Activated CD8-positive, alpha-beta memory T cell treated with anti-CD3 and anti-CD28 coated beads, Interleukin-2, amount 10 ng/mL, durations not matched to agents 7 days and 5 days (primary cell): ENCODE data around the gene PACRG. TPM values are rescaled to one million over a fixed set of nuclear protein-coding genes. Genes with fewer than 3 reads are reported as not detected.

Experiments used
- ATAC-seq: fragments of 150-1000 bp; cut with Tn5 transposase; one replicate; pipeline ENCODE4 v1.10.0; 2021; ENCODE audit warnings: moderate library complexity
- CTCF ChIA-PET: fragments of 350-600 bp; sonication (Branson Sonifier 250); formaldehyde crosslinking; loops from one replicate; lab custom pipeline; 2021; ENCODE audit warnings: antibody characterized with exemption; lab: Charles Lee
- DNase-seq: peaks from one replicate; pipeline ENCODE4 v3.0.0-alpha.2; 2020
- H3K27ac Mint-ChIP-seq: one replicate; pipeline ENCODE4 v1.8.0; 2021; ENCODE audit warnings: mild to moderate bottlenecking, mixed read lengths
- H3K27me3 Mint-ChIP-seq: one replicate; pipeline ENCODE4 v1.8.0; 2021; ENCODE audit warnings: mixed read lengths
- H3K36me3 Mint-ChIP-seq: one replicate; pipeline ENCODE4 v1.8.0; 2021; ENCODE audit warnings: mild to moderate bottlenecking, mixed read lengths
- H3K4me1 Mint-ChIP-seq: one replicate; pipeline ENCODE4 v1.8.0; 2021; ENCODE audit warnings: mixed read lengths
- H3K4me3 Mint-ChIP-seq: one replicate; pipeline ENCODE4 v1.8.0; 2021; ENCODE audit warnings: mild to moderate bottlenecking, moderate library complexity, mixed read lengths
- H3K9me3 Mint-ChIP-seq: one replicate; pipeline ENCODE4 v1.8.0; 2022; ENCODE audit warnings: low read depth, mixed read lengths
- total RNA-seq, 2 experiments: library from RNA; stranded (reverse); gene quantifications; one replicate each; pipeline ENCODE4 v1.2.3, GENCODE V29; 2021

Gene PACRG
- total RNA-seq, 2 experiments from 2014 or later, result not detected

DNA sequence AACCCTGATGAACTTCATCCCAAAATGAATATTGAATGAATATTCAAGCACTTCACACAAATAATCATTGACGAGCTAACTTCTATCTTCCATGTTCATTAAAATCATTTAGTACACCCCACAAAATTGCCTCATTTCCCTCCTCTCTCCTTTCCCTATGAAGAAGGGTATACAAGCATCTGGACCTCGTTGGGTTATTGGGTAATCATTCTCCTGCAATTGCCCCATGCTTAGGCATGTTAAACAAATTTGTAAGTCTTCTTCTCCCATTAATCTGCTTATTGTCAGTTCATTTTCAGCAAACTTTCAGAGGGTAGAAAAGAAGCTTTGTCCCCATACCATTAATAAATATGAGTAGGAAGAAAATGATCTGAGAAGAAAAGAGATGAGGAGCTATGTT, 27.8 kb upstream of the PACRG start:
- ATAC-seq (no peak), DNase-seq (no peak)
- Mint-ChIP-seq H3K9me3 (no peaks in the 10 kb centered on the region), H3K4me1 (no peaks in the 10 kb centered on the region), H3K27me3 (no peaks in the 10 kb centered on the region), H3K36me3 (no peaks in the 10 kb centered on the region), H3K27ac (no peak overlapping the region), H3K4me3 (no peak overlapping the region)
- CTCF ChIA-PET, result no interaction called here

DNA sequence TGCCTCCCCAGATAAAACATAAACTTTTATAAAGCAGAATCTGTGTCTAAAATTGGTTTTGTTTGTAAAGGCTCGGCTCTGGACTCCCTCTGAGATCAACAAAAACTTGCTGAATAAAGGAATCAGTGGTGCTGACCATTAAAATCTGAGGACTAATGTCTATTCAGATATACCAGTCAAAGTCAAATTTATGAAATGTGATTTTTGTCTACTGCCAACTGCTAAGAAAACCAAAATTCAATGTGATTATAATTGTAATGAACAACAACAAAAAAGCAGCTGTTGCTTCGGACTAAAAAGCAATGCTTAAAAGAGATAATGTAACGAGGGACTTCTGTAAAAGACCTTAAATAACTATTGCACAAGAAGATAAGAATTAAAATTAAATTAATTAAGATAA, 26.8 kb upstream of the PACRG start:
- no peak overlapping the region for H3K4me3 Mint-ChIP-seq
- DNase-seq, result no peak
- H3K4me1 Mint-ChIP-seq, result no peaks in the 10 kb centered on the region
- CTCF ChIA-PET, result no interaction called here
- no peak for ATAC-seq
- H3K27ac Mint-ChIP-seq, result no peak overlapping the region
- no peaks in the 10 kb centered on the region for H3K36me3 Mint-ChIP-seq
- H3K27me3 Mint-ChIP-seq, result no peaks in the 10 kb centered on the region
- H3K9me3 Mint-ChIP-seq, result no peaks in the 10 kb centered on the region

DNA sequence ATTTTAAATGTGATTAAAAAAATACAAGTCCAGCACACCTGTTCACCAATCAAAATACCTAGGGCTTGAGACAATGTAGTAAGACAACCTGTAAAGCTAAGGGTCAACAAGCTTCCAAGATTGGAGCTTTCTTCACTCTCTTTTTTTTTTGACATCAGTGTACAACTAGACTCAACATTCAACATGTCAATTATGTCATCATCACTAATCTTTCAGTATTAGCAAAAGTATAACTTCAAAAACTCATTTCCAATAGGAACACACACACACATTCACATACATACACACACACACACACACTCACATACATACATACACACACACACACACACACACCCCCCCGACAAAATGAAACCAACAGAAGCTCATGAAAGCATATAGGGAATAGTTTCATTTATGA, 26.2 kb upstream of the PACRG start:
- DNase-seq (no peak), ATAC-seq (no peak)
- H3K36me3 Mint-ChIP-seq, result no peaks in the 10 kb centered on the region
- H3K27ac Mint-ChIP-seq, result no peak overlapping the region
- no peaks in the 10 kb centered on the region for H3K9me3 Mint-ChIP-seq
- CTCF ChIA-PET, result no interaction called here
- H3K27me3 Mint-ChIP-seq, result no peaks in the 10 kb centered on the region
- H3K4me1 Mint-ChIP-seq, result no peaks in the 10 kb centered on the region
- no peak overlapping the region for H3K4me3 Mint-ChIP-seq

DNA sequence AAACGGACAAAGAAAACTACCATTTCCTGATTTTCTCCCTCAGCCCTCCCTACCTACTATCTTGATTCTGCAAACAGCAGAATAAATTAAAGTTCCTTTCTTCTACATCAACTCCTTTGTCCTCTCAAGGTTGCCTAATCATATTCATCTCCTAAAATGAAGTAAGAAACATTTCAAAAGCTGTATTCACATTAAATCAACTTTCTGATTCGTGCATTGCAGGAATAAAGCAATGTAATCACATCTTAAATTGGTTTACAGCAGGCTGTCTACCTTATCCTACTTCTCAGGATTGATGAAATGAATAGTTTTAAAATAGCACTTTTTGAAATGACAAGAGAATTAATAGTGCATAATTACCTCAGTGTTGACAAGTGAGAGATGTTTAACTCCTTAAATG, 25.3 kb upstream of the PACRG start:
- no peak overlapping the region for H3K4me3 Mint-ChIP-seq
- no peak for DNase-seq
- no peak overlapping the region for H3K27ac Mint-ChIP-seq
- ATAC-seq, result no peak
- no peaks in the 10 kb centered on the region for H3K36me3 Mint-ChIP-seq
- H3K27me3 Mint-ChIP-seq, result no peaks in the 10 kb centered on the region
- no peaks in the 10 kb centered on the region for H3K4me1 Mint-ChIP-seq
- H3K9me3 Mint-ChIP-seq, result no peaks in the 10 kb centered on the region
- CTCF ChIA-PET, result no interaction called here

DNA sequence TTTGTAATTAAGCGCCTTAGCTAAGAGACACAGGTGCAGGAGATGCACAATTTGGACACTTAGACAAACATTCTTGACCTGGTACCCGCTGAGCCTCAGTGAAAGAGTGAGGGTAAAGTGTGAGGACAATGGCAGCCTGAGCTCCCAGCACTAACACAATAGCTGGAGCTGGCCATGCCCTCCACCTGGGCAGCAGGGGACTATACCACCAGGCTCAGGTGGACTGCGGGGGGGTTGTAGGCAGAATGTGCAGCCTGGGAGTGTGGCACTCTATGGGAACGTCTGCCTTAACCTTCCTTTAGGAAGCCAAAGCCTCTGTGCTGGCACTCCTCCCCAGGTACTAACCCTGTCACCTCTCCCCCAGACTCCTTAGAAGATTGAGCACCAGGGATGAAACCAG, 23.8 kb upstream of the PACRG start:
- Mint-ChIP-seq H3K27me3 (no peaks in the 10 kb centered on the region), H3K9me3 (no peaks in the 10 kb centered on the region), H3K36me3 (no peaks in the 10 kb centered on the region), H3K4me1 (no peaks in the 10 kb centered on the region), H3K27ac (no peak overlapping the region), H3K4me3 (no peak overlapping the region)
- CTCF ChIA-PET, result interaction anchor here (1.2 kb wide), 1 partner anchor 10 kb away, joined by 3 read pairs; no protein-coding TSS in a partner anchor
- ATAC-seq (no peak), DNase-seq (no peak)

DNA sequence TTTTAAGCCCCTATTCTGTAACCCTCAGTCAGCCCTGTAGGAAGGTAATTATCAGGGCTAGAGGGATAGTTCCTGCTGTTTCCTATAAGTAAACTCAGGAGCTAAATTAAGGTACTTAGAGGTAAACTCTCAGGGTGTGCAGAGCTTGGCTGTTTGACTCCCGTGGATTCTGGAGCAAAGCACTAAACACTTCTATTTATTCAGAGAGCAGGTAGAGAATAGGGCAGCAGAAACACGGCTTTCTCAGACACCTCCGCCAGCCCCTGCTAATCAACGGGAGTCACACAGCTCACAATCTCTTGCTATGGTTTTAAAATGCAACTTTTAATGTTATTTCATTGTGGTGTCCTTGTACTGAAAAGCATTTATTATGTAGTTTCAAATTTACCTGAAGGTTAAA, 22.0 kb upstream of the PACRG start:
- Mint-ChIP-seq H3K27me3 (no peaks in the 10 kb centered on the region), H3K36me3 (no peaks in the 10 kb centered on the region), H3K4me1 (no peaks in the 10 kb centered on the region), H3K4me3 (no peak overlapping the region), H3K9me3 (no peaks in the 10 kb centered on the region), H3K27ac (no peak overlapping the region)
- DNase-seq, result no peak
- ATAC-seq, result no peak
- CTCF ChIA-PET, result interaction anchor here (0.7 kb wide), 1 partner anchor 13 kb away, joined by 3 read pairs; no protein-coding TSS in a partner anchor

DNA sequence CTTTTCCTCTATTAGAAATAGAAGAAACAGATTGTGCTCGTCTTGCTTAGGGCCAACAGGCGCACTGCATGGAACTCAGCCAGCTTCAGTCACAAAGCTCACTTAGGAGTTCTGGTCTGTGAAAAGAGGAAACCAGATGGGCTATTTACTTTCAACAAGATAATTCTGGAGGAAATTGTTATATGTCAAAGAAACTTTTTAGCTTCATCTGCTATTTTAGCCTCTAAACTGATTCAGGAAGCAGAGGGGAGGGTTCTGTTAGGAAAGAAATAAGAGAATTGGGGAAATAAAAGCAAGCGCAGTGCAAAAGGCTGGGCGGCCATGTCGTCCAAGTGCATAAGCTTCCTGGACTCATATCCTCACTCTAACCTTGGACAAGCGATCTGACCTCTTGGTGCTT, 21.5 kb upstream of the PACRG start:
- H3K27ac Mint-ChIP-seq, result no peak overlapping the region
- no peaks in the 10 kb centered on the region for H3K27me3 Mint-ChIP-seq
- CTCF ChIA-PET, result no interaction called here
- no peaks in the 10 kb centered on the region for H3K36me3 Mint-ChIP-seq
- DNase-seq, result no peak
- no peaks in the 10 kb centered on the region for H3K4me1 Mint-ChIP-seq
- no peaks in the 10 kb centered on the region for H3K9me3 Mint-ChIP-seq
- no peak overlapping the region for H3K4me3 Mint-ChIP-seq
- ATAC-seq, result no peak

DNA sequence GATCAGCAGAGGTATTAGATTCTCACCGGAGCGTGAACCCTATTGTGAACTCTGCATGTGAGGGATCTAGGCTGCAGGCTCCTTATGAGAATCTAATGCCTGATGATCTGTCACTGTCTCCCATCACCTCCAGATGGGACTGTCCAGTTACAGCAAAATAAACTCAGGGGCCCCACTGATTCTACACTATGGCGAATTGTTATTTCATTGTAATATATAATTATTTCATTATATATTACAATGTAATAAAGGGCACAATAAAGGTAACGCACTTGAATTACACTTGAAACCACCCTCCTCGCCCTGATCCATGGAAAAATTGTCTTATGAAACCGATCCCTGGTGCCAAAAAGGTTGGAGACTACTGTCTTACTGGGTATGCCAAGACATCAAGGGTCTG, 18.8 kb upstream of the PACRG start:
- no peak for ATAC-seq
- no peak for DNase-seq
- Mint-ChIP-seq H3K36me3 (no peaks in the 10 kb centered on the region), H3K9me3 (no peaks in the 10 kb centered on the region), H3K27ac (no peak overlapping the region), H3K27me3 (no peaks in the 10 kb centered on the region), H3K4me3 (no peak overlapping the region), H3K4me1 (no peaks in the 10 kb centered on the region)
- CTCF ChIA-PET, result no interaction called here

DNA sequence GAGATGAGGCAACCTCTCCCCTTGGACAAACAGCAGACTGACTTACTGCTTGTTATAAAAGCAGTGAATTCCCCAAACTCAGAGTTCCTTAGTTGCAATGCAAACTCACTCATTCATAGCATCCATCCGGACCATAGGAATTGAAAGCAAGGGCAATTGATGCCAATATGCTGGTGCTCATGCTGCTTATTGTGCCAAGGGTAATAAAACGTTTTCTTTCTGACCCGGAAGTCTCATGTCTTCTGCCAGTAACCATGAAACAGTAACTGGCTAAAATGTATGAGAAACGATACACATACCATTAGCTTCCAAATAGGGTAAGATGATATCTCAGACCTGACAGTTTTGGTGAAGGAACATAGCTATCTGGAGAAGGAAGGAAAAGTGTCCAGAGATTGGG, 18.3 kb upstream of the PACRG start:
- Mint-ChIP-seq H3K9me3 (no peaks in the 10 kb centered on the region), H3K27ac (no peak overlapping the region), H3K27me3 (no peaks in the 10 kb centered on the region), H3K4me3 (no peak overlapping the region), H3K36me3 (no peaks in the 10 kb centered on the region), H3K4me1 (no peaks in the 10 kb centered on the region)
- DNase-seq, result no peak
- no peak for ATAC-seq
- CTCF ChIA-PET, result no interaction called here

DNA sequence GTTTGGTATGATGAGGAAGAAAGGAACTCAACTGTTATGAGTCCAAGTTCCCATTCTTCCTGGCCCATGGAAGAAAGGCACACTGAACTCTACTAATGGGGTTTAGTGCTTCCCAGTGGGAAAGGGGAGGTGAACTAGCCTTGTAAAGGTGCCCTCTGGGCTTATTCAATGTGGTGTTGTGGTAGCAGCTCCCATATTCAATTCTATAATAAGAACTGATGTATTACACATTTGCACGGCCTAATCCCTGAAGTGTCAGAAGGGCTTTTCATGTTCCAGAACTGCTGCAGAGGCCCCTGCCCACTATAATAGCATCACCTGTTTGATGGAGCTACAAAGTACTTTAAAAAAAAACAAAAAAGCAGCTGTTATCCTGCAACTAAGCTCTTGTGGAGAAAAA, 17.4 kb upstream of the PACRG start:
- DNase-seq (no peak), ATAC-seq (no peak)
- no peaks in the 10 kb centered on the region for H3K9me3 Mint-ChIP-seq
- H3K4me1 Mint-ChIP-seq, result no peaks in the 10 kb centered on the region
- H3K36me3 Mint-ChIP-seq, result no peaks in the 10 kb centered on the region
- no peaks in the 10 kb centered on the region for H3K27me3 Mint-ChIP-seq
- H3K4me3 Mint-ChIP-seq, result no peak overlapping the region
- CTCF ChIA-PET, result no interaction called here
- no peak overlapping the region for H3K27ac Mint-ChIP-seq

DNA sequence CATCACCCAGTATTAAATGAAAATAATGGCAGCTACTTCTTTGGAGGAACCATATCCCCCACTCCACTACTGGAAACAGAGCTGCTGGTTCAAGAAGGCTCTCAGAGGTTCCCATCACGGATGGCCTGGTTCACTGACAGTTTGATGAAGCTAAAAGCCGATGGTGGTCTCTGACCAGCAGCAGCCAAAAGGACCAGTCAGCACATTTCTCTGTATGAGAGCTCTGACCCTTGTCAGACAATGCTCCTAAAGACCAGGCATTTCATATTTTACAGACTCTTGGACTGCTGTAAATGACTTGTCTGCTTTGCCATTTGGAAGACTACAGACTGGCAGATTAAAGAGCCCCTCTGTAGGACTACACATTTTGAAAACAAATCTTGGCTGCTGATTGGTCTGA, 16.8 kb upstream of the PACRG start:
- Mint-ChIP-seq H3K9me3 (peaks cover 3% of the 10 kb centered on the region), H3K36me3 (no peaks in the 10 kb centered on the region), H3K4me1 (no peaks in the 10 kb centered on the region), H3K27me3 (no peaks in the 10 kb centered on the region), H3K4me3 (no peak overlapping the region), H3K27ac (no peak overlapping the region)
- no peak for DNase-seq
- no peak for ATAC-seq
- CTCF ChIA-PET, result no interaction called here

DNA sequence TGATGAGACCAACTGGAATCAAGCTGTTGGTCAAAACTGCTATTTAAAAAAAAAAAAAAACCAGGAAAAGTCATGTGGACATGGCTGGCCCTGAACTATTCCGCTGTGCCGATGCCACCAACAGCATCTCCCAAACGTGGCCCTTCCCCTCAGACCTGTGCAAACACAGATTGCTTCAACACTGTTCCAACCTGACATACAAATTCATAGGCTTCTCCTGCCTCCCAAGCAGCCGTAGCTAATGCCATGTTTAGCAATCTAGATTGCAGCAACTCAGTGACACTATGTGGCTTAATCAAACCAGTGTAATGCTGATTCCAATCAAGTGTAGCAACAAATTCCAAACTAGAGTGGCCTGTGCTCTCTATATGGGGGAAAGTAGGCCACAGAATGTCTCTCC, 16.4 kb upstream of the PACRG start:
- H3K27ac Mint-ChIP-seq, result no peak overlapping the region
- CTCF ChIA-PET, result no interaction called here
- H3K4me1 Mint-ChIP-seq, result no peaks in the 10 kb centered on the region
- H3K36me3 Mint-ChIP-seq, result no peaks in the 10 kb centered on the region
- ATAC-seq (no peak), DNase-seq (no peak)
- H3K27me3 Mint-ChIP-seq, result no peaks in the 10 kb centered on the region
- H3K4me3 Mint-ChIP-seq, result no peak overlapping the region
- peaks cover 3% of the 10 kb centered on the region for H3K9me3 Mint-ChIP-seq

DNA sequence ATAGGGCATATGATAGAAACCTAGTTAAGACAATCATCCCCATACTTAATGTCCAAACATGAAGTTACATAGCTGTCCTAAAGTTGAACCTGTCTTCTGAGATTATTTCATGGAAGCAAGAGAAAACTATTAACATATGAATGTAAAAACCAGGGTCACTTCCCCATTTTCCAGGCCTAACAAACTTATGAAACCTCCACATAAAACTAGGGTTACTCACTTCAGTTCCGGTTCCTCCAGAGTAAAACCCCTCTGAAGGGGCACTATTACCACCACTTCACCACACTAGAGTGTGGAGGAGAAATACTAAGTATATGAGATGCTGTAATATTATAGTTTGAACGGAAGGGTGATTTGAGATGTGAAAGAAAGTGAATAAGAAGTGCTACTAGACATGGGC, 15.1 kb upstream of the PACRG start:
- CTCF ChIA-PET, result no interaction called here
- ATAC-seq (no peak), DNase-seq (no peak)
- Mint-ChIP-seq H3K9me3 (peaks cover 4% of the 10 kb centered on the region), H3K27ac (no peak overlapping the region), H3K4me1 (no peaks in the 10 kb centered on the region), H3K4me3 (no peak overlapping the region), H3K36me3 (no peaks in the 10 kb centered on the region), H3K27me3 (no peaks in the 10 kb centered on the region)

DNA sequence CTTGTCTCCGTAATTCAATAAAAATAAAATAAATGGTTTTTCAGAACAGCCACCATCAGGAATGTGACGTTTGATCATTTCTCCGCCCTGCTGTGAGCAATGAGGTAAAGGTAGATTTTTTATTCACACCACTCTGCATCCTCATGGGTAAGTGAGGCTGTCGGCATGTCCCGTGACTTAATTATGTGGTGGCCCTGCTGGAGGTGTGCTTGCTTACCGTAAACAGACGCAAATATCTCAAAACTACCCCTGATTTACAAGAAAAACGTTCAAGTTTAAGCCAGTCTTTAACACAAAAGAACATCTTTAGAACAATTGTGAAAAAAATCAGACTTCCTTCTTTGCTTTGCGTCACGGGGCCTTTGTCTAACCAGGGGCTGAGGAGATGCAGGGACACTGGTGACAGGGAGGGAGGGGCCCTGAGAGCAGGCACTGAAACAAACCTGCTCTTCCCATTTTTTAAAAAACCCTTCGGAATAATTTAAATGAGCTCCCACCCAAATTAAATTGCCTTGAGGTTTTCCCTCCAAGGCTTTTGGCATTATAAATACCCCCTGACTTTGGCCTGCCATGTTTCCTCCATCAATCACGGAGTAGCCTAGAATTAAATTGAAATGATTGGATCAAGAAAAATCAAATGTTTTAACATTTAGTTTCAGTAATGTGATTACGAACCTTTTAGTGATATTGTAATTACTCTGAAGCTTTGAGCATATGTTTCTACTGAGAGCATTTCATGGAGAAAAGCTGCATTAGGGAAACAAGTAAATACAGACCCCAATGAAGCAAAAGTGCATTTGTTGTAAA, 13.6 kb upstream of the PACRG start:
- Mint-ChIP-seq H3K27me3 (no peaks in the 10 kb centered on the region), H3K27ac (no peak overlapping the region), H3K36me3 (no peaks in the 10 kb centered on the region), H3K4me1 (no peaks in the 10 kb centered on the region), H3K9me3 (peaks cover 10% of the 10 kb centered on the region), H3K4me3 (no peak overlapping the region)
- CTCF ChIA-PET, result interaction anchor here (0.9 kb wide), 1 partner anchor 9 kb away, joined by 3 read pairs; no protein-coding TSS in a partner anchor
- ATAC-seq (no peak), DNase-seq (no peak)
